ENCODE measurements around the gene SGCB.

SGCB gene

GRCh38 chr4:52052475-52052780 lies 14.3 kb upstream of the SGCB start:
- Histone ChIP-seq H3K9me3 (no peaks in the 10 kb centered on the region), H3K27ac (no peak overlapping the region), H3K4me1 (ENCODE audit: control insufficient read depth in 1 of 2, insufficient read depth in 1 of 2, low read depth in 1 of 2, low read length in 1 of 2) (peaks cover 0 to 9% of the 10 kb centered on the region in 2 experiments), H3K4me3 (ENCODE audit: low read depth in 1 of 2, low read length in 1 of 2) (no peak overlapping the region), H3K36me3 (no peaks in the 10 kb centered on the region), H3K27me3 (peaks cover 79% of the 10 kb centered on the region)
- no peak for TF ChIP-seq CTCF (IDR thresholded peaks at IDR 0.05)

GRCh38 chr4:52051615-52052474 lies 13.7 kb upstream of the SGCB start:
- no peak for TF ChIP-seq CTCF (IDR thresholded peaks at IDR 0.05)
- H3K36me3 ChIP-seq, result no peaks in the 10 kb centered on the region
- H3K27ac ChIP-seq, result no peak overlapping the region
- no peak overlapping the region for H3K4me3 ChIP-seq (ENCODE audit: low read depth in 1 of 2, low read length in 1 of 2)
- no peaks in the 10 kb centered on the region for H3K9me3 ChIP-seq
- H3K27me3 ChIP-seq, result peaks cover 84% of the 10 kb centered on the region
- peaks cover 0 to 9% of the 10 kb centered on the region in 2 experiments for H3K4me1 ChIP-seq (ENCODE audit: control insufficient read depth in 1 of 2, insufficient read depth in 1 of 2, low read depth in 1 of 2, low read length in 1 of 2)

- Histone ChIP-seq H3K4me1 (ENCODE audit: control insufficient read depth in 1 of 2, insufficient read depth in 1 of 2, low read depth in 1 of 2, low read length in 1 of 2) (peaks cover 0 to 9% of the 10 kb centered on the region in 2 experiments), H3K9me3 (no peaks in the 10 kb centered on the region), H3K27me3 (peaks cover 91% of the 10 kb centered on the region), H3K27ac (no peak within 1 kb of the TSS), H3K4me3 (ENCODE audit: low read depth in 1 of 2, low read length in 1 of 2) (no peak within 1 kb of the TSS), H3K36me3 (no peaks in the 10 kb centered on the region)
- TF ChIP-seq CTCF (IDR thresholded peaks at IDR 0.05), result no peak
These were observed 13.1 kb upstream of the SGCB start, which contains the start of gene SPATA18 for GRCh38 chr4:52051213-52051614. SPATA18 (plus strand) TSS chr4:52051304; CDS start chr4:52051705, 401 bp downstream.

GRCh38 chr4:52049266-52049665 lies 11.2 kb upstream of the SGCB start:
- Histone ChIP-seq H3K36me3 (no peaks in the 10 kb centered on the region), H3K27me3 (peaks cover 78% of the 10 kb centered on the region)

GRCh38 chr4:52045028-52045427 lies 6.9 kb upstream of the SGCB start:
- Histone ChIP-seq H3K4me3 (ENCODE audit: low read depth in 1 of 2, low read length in 1 of 2) (no peak overlapping the region), H3K27ac (no peak overlapping the region), H3K27me3 (peaks cover 75% of the 10 kb centered on the region), H3K36me3 (no peaks in the 10 kb centered on the region), H3K4me1 (ENCODE audit: control insufficient read depth in 1 of 2, insufficient read depth in 1 of 2, low read depth in 1 of 2, low read length in 1 of 2) (no peaks in the 10 kb centered on the region), H3K9me3 (no peaks in the 10 kb centered on the region)
- no peak for TF ChIP-seq CTCF (IDR thresholded peaks at IDR 0.05)

More at GRCh38 chr4:52049266-52049665, 11.2 kb upstream of the SGCB start:
- H3K4me1 ChIP-seq (ENCODE audit: control insufficient read depth in 1 of 2, insufficient read depth in 1 of 2, low read depth in 1 of 2, low read length in 1 of 2), result peaks cover 0 to 9% of the 10 kb centered on the region in 2 experiments
- no peaks in the 10 kb centered on the region for H3K9me3 ChIP-seq
- H3K27ac ChIP-seq, result no peak overlapping the region
- no peak overlapping the region for H3K4me3 ChIP-seq (ENCODE audit: low read depth in 1 of 2, low read length in 1 of 2)
- TF ChIP-seq CTCF (IDR thresholded peaks at IDR 0.05), result no peak
